T-helper 2 cell treated with Interferon-gamma antibody and Interleukin-4, amounts not matched to agents 100 ng/mL and 5 ng/mL, for 36 hours (primary cell): ENCODE data around the gene ANKH. TPM values are rescaled to one million over a fixed set of nuclear protein-coding genes. Genes with fewer than 3 reads are reported as not detected.

ENCODE experiments used
- intact Hi-C: fragments of 100-400 bp; cut with micrococcal nuclease; formaldehyde crosslinking; loops from one replicate; pipeline ENCODE4 v1.15.1; 2023
- total RNA-seq: library from RNA; stranded (reverse); gene quantifications from 2 replicates; pipeline ENCODE4 v1.2.3, GENCODE V29; 2022

The ANKH gene
- total RNA-seq, 1 donor from 2014 or later: 74.8 TPM

GRCh38 chr5:14668181-14668591 is 203.4 kb downstream of the ANKH start:
- intact Hi-C loops: loop anchor here (5.0 to 10.0 kb wide), 2 partner anchors 334 to 1947 kb away; partner anchors contain the start of gene RETREG1

DNA sequence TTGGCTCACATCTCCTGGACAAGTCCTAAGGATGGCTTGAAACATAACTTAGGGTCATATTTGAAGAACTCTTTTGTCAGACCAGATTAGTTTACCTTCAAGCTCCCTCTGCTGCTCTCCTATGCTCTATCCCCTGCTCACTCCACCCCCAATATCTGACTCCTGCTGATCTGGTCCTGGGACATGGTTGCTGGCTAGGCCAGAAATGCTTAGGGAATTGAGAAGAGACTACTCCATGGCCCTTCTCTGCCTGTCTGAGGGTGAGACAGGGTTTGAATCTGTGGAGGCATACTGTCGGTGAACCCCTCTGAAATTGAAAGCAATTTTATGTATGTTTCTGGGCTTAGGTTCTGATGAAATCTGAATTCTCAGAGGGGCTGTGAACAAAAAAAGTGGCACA is 203.8 kb downstream of the ANKH start:
- intact Hi-C loops: loop anchor here (5.0 to 10.0 kb wide), 2 partner anchors 335 to 1947 kb away; partner anchors contain the start of gene RETREG1

GRCh38 chr5:14667290-14667689 is 204.3 kb downstream of the ANKH start:
- intact Hi-C loops: loop anchor here (5.0 to 10.0 kb wide), 2 partner anchors 335 to 1948 kb away; partner anchors contain the start of gene RETREG1

GRCh38 chr5:14666357-14666756 is 205.2 kb downstream of the ANKH start:
- intact Hi-C loops: loop anchor here (1.0 to 10.0 kb wide), 3 partner anchors 9 to 1948 kb away; partner anchors contain the start of gene RETREG1

DNA sequence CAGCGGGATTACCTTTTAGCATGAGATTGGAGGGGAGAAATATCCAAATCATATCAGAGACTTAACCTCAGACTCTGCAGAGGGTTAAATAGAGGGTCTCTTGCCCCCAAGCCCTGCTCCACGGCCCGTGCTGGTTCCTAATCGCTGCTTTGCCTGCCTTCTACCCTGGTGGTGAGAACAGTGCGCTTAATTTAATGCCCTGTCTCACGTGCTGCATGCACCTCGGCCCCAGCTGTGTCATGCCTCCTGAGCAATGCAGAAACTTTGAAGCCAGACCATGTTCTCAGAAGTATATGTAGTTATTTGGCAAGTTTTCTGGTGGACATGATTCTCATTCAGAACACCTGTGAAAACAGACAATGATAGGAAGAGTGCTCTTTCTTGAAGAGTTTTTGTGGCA is 205.6 kb downstream of the ANKH start:
- intact Hi-C loops: loop anchor here (1.0 to 10.0 kb wide), 4 partner anchors 9 to 1949 kb away; partner anchors contain the start of genes RETREG1 and ZNF622

GRCh38 chr5:14665101-14665822 is 206.3 kb downstream of the ANKH start:
- intact Hi-C loops: loop anchor here (2.0 to 10.0 kb wide), 3 partner anchors 337 to 1950 kb away; partner anchors contain the start of genes RETREG1 and ZNF622

DNA sequence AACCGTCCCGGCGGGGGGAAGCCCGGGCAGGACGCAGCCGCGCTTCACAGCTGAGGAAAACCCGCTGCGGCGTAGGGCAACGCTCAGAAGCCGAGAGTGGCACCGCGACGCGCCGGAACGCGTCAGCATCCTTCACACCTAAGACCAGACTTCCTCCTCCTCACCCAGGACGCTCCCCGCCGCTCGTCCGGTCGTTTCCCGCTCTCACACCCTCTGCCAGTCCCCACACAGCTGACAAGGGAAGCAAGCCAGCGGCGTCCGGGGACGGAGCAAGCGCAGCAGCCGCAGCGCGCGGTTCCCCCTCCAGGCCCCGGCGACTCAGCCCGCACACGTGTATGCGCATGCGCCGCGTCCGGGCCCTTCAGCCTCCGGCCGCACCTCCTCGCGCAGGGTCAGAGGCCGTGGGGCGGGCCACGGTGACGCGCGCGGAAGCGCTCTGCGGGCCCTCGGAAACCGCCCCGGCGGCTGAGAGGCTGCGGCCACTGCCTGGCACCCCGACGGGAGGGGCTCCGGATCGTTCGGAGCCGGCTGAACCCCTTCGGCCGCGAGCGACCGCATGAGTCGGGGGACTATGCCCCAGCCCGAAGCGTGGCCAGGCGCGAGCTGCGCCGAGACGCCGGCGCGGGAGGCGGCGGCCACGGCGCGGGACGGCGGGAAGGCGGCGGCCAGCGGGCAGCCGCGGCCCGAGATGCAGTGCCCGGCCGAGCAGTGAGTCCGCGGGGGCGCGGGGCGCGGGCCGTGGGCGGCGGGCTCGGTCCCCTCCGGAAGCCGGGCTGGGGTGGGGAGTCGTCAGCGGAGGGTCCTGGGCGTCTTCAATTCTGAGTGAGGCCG is 207.1 kb downstream of the ANKH start, which contains the start of gene OTULIN:
Gene OTULIN, plus strand, starts transcription at position 449 of the 831 bp plus-strand sequence. Its CDS starts 108 bp downstream, at position 557.
- intact Hi-C loops: loop anchor here (1.0 to 10.0 kb wide), 10 partner anchors 42 to 1950 kb away; partner anchors contain the start of genes ANKH, RETREG1 and ZNF622

- intact Hi-C loops: loop anchor here (1.0 to 10.0 kb wide), 9 partner anchors 42 to 1951 kb away; partner anchors contain the start of genes ANKH, RETREG1 and ZNF622
These were observed 207.8 kb downstream of the ANKH start for GRCh38 chr5:14663734-14664269.

DNA sequence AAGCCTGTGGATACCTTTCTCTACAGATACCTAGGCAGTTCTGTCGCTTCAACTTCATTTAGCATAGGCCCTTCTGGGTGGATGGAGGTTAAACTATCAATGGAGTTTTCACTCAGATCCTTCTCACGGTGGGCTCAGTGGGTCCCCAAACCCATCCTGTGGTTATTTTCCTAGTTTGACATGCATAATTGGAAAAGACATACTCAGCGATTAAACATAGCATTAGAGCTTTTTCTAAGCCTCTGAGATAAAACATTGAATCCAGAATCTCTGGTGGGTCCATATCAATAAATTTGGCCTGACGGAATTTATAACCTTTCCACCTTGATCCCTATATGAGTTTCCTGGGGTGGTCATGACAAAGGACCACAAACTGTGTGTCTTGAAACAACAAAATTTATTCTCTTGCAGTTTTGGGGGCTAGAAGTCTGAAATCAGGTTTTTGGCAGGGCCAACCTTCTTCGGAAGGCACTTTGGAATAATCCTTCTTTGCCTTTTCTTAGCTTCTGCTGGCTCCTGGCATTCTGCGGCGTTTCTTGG is 208.8 kb downstream of the ANKH start:
- intact Hi-C loops: loop anchor here (5.0 to 10.0 kb wide), 2 partner anchors 250 to 1952 kb away; partner anchors contain the start of gene RETREG1

GRCh38 chr5:14660833-14661232 is 210.7 kb downstream of the ANKH start:
- intact Hi-C loops: loop anchor here (5.0 to 10.0 kb wide), 2 partner anchors 249 to 1954 kb away; partner anchors contain the start of gene RETREG1

DNA sequence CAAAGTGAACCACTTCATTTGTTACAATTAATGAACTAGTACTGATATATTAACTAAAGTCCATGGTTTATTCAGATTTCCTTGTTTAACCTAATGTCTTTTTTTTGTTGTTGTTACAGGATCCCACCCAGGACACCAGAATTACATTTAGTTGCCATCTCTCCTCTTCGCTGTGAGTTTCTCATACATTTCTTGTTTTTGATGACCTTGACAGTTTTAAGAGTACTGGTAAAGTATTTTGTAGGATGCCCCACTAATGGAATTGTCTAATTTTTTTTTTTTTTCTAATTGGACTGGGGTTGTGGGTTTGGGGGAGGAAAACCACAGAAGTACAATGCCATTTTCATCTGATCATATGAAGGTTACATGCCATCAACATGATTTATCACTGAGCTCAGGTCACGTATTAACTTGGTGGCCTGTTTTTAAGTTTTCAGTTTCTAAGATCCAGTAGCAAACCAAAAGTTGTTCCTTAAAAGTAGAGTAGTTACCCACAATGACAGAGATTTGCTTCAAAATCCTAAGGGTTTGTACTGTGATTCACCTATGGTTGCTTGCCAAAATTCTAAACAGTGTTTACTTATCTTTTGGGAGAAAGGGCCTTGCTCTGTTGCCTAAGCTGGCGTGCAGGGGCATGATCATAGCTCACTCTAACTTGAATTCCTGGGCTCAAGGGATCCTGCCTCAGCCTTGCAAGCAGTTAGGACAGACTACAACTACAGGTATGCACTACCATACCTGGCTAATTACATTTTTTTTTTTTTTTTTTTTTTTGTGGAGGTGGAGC is 211.6 kb downstream of the ANKH start:
- intact Hi-C loops: loop anchor here (5.0 to 10.0 kb wide), 2 partner anchors 248 to 1955 kb away; partner anchors contain the start of gene RETREG1

- intact Hi-C loops: no loop called here
These were observed 214.7 kb downstream of the ANKH start for GRCh38 chr5:14656898-14657297.

- intact Hi-C loops: no loop called here
These were observed 216.3 kb downstream of the ANKH start for GRCh38 chr5:14655146-14655741.

Other genes starting within 250 kb of the ANKH start
- 61.9 and 62.6 TPM in 2 replicates for gene OTULIN, start 207.1 kb downstream of the ANKH start, total RNA-seq